ENCODE data around the gene CELSR1.

CELSR1 gene

DNA sequence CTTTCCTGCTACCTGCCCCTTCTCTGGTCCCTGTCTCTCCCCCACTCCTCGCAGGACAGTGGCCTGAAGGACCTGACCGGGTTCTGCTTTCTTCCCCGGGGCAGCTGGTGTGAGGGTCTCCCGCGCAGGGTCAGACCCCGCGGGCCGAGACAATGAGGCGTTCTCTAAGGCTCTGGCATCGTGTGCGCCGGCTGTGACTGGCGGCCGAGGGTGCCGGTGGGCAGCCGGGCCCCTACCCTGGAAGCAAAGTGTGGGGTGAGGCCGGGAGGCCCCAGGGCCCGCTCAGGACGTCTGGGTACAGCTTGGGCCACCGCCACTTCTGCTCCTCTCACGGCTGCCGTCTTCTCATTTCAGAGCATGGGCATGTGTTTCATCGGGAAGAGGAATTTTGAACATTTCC, 185.7 kb downstream of the CELSR1 start:
- ATAC-seq: no peak
- TF ChIP-seq TCF4 (CRISPR knock-in tag; IDR thresholded peaks at IDR 0.05; ENCODE audit: borderline replicate concordance): no peak
- TF ChIP-seq ZNF8 (CRISPR knock-in tag; IDR thresholded peaks at IDR 0.05): no peak

DNA sequence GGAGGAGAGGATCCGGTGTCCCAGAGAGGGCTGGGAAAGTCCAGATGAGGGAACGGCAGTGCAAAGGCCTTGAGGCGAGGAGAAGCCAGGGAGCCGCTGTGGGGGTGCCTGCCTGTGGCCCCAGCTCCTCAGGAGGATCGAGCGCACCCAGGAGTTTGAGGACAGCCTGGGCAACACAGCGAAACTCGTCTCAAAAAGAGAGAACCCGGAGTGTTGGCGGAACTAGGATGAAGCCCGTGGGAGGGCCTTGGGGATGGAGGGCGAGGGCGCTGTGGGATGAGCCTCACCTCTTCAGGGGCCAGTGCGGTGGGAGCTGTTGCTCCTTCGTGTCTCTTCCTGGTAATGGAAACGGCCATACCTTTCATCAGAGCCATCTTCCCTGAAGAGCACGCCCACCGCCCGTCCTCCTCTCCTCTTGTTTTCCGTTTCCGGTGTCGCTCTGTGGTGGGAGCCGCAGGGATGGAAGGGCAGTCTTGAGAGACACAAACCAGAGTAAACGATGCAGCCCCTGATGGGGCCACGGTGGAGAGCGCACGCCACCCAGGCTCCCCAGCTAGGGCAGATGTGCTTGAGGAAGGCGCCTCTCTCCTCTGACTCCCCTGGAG, 186.2 kb downstream of the CELSR1 start:
- ATAC-seq: no peak
- no peak for TF ChIP-seq ZNF8 (CRISPR knock-in tag; IDR thresholded peaks at IDR 0.05)
- TF ChIP-seq ZNF70 (CRISPR knock-in tag; IDR thresholded peaks at IDR 0.05): no peak

DNA sequence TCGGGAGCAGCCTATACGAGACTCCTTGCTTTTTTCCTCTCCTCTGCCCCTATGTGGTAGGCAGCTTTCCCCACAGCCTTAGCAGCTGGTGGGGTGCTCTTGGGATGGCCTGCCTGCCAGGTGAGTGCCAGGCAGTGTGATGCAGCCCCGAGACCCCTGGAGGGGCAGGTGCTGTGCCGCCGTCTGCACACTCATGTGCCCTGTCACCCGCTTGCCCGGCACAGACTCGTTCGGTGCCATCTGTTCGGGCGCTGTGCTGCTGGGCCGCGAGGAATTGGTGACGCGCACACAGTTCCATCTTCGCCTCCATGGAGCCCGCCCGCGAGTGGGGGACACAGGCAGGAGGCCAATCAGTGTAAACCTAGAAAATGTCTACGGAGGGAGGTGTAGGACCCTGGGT, 186.8 kb downstream of the CELSR1 start:
- TF ChIP-seq TOX (CRISPR knock-in tag; IDR thresholded peaks at IDR 0.05; ENCODE audit: borderline replicate concordance) (no peak), CSDC2 (CRISPR knock-in tag; IDR thresholded peaks at IDR 0.05) (no peak), ZFP30 (CRISPR knock-in tag; IDR thresholded peaks at IDR 0.05) (no peak), SNAI2 (CRISPR knock-in tag; IDR thresholded peaks at IDR 0.05) (no peak), GLIS3 (CRISPR knock-in tag; IDR thresholded peaks at IDR 0.05) (no peak), ZNF8 (CRISPR knock-in tag; IDR thresholded peaks at IDR 0.05) (no peak), OSR1 (CRISPR knock-in tag; IDR thresholded peaks at IDR 0.05) (no peak), ISL1 (CRISPR knock-in tag; IDR thresholded peaks at IDR 0.05) (no peak), ARNTL (CRISPR knock-in tag; IDR thresholded peaks at IDR 0.05; ENCODE audit: borderline replicate concordance, low read depth) (no peak)
- no peak for ATAC-seq

DNA sequence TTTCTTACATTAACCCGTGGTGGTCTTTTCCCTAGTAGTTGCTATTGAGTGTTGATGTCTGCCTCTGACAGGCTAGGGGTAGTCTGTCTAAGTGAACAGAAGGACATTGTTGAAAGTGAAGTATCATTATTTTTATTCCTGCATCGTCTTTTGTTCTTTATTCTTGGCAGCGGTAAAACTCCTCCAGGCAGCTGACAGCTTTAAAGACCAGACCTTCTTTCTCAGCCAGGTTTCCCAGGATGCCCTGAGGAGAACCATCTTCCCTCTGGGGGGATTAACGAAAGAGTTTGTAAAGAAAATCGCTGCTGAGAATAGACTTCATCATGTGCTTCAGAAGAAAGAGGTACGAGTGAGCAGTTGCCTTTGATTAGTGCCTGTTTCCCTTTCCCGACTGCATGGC, 187.3 kb downstream of the CELSR1 start:
- no peak for ATAC-seq
- TF ChIP-seq OSR1 (CRISPR knock-in tag; IDR thresholded peaks at IDR 0.05): no peak
- no peak for TF ChIP-seq ZNF70 (CRISPR knock-in tag; IDR thresholded peaks at IDR 0.05)
- TF ChIP-seq, protein P1, sequence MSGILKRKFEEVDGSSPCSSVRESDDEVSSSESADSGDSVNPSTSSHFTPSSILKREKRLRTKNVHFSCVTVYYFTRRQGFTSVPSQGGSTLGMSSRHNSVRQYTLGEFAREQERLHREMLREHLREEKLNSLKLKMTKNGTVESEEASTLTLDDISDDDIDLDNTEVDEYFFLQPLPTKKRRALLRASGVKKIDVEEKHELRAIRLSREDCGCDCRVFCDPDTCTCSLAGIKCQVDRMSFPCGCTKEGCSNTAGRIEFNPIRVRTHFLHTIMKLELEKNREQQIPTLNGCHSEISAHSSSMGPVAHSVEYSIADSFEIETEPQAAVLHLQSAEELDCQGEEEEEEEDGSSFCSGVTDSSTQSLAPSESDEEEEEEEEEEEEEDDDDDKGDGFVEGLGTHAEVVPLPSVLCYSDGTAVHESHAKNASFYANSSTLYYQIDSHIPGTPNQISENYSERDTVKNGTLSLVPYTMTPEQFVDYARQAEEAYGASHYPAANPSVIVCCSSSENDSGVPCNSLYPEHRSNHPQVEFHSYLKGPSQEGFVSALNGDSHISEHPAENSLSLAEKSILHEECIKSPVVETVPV (CRISPR knock-in tag; IDR thresholded peaks at IDR 0.05): no peak
- no peak for TF ChIP-seq SNAI2 (CRISPR knock-in tag; IDR thresholded peaks at IDR 0.05)
- TF ChIP-seq ZNF565 (CRISPR knock-in tag; conservative IDR thresholded peaks at IDR 0.05; ENCODE audit: low read depth): no peak
- no peak for TF ChIP-seq ISL1 (CRISPR knock-in tag; IDR thresholded peaks at IDR 0.05)
- TF ChIP-seq ZFP3 (CRISPR knock-in tag; IDR thresholded peaks at IDR 0.05): no peak
- TF ChIP-seq PATZ1 (CRISPR knock-in tag; IDR thresholded peaks at IDR 0.05; ENCODE audit: borderline replicate concordance): no peak

DNA sequence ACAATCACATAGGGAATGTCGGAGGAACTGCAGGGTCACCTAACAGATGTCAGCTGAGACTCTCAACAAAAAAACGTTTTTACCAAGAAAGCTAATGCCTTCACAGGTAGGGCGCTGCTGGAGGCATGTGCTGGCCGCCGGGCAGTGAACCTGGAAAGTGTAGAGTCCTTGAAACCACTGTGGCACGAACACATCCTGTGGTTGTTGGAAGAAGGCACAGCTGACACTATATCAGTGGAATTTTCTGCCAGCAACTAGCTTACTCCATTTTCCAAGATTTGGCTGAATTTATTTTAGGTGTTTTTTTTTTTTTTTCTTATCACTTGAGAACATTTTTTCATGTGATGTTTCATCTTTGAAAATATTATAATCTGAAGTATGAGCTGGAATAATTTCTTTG, 187.7 kb downstream of the CELSR1 start:
- no peak for TF ChIP-seq TCF4 (CRISPR knock-in tag; IDR thresholded peaks at IDR 0.05; ENCODE audit: borderline replicate concordance)
- TF ChIP-seq CSDC2 (CRISPR knock-in tag; IDR thresholded peaks at IDR 0.05): no peak
- no peak for TF ChIP-seq RARB (CRISPR knock-in tag; IDR thresholded peaks at IDR 0.05)
- TF ChIP-seq, protein P1 (CRISPR knock-in tag; IDR thresholded peaks at IDR 0.05): no peak
- no peak for TF ChIP-seq GLIS3 (CRISPR knock-in tag; IDR thresholded peaks at IDR 0.05)
- no peak for TF ChIP-seq BACH2 (CRISPR knock-in tag; IDR thresholded peaks at IDR 0.05; ENCODE audit: borderline replicate concordance)
- TF ChIP-seq, protein P2, sequence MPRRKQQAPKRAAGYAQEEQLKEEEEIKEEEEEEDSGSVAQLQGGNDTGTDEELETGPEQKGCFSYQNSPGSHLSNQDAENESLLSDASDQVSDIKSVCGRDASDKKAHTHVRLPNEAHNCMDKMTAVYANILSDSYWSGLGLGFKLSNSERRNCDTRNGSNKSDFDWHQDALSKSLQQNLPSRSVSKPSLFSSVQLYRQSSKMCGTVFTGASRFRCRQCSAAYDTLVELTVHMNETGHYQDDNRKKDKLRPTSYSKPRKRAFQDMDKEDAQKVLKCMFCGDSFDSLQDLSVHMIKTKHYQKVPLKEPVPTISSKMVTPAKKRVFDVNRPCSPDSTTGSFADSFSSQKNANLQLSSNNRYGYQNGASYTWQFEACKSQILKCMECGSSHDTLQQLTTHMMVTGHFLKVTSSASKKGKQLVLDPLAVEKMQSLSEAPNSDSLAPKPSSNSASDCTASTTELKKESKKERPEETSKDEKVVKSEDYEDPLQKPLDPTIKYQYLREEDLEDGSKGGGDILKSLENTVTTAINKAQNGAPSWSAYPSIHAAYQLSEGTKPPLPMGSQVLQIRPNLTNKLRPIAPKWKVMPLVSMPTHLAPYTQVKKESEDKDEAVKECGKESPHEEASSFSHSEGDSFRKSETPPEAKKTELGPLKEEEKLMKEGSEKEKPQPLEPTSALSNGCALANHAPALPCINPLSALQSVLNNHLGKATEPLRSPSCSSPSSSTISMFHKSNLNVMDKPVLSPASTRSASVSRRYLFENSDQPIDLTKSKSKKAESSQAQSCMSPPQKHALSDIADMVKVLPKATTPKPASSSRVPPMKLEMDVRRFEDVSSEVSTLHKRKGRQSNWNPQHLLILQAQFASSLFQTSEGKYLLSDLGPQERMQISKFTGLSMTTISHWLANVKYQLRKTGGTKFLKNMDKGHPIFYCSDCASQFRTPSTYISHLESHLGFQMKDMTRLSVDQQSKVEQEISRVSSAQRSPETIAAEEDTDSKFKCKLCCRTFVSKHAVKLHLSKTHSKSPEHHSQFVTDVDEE (CRISPR knock-in tag; IDR thresholded peaks at IDR 0.05): no peak
- TF ChIP-seq ZNF70 (CRISPR knock-in tag; IDR thresholded peaks at IDR 0.05): no peak
- no peak for TF ChIP-seq TOX (CRISPR knock-in tag; IDR thresholded peaks at IDR 0.05; ENCODE audit: borderline replicate concordance)
- TF ChIP-seq, protein P3, sequence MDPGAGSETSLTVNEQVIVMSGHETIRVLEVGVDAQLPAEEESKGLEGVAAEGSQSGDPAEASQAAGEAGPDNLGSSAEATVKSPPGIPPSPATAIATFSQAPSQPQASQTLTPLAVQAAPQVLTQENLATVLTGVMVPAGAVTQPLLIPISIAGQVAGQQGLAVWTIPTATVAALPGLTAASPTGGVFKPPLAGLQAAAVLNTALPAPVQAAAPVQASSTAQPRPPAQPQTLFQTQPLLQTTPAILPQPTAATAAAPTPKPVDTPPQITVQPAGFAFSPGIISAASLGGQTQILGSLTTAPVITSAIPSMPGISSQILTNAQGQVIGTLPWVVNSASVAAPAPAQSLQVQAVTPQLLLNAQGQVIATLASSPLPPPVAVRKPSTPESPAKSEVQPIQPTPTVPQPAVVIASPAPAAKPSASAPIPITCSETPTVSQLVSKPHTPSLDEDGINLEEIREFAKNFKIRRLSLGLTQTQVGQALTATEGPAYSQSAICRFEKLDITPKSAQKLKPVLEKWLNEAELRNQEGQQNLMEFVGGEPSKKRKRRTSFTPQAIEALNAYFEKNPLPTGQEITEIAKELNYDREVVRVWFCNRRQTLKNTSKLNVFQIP (CRISPR knock-in tag; IDR thresholded peaks at IDR 0.05; ENCODE audit: borderline replicate concordance, low read depth): no peak
- ATAC-seq: no peak
